AG09309 (cell line): ENCODE results near the gene SSH3.

Source experiments
- DNase-seq: peaks from one replicate; pipeline ENCODE4 v3.0.0-alpha.2; 2010; ENCODE audit warnings: low read depth
- H3K4me3 ChIP-seq: 2 replicates; pipeline ENCODE4 v1.5.1; 2011; ENCODE audit warnings: mild to moderate bottlenecking, low read depth, low read length, moderate library complexity; ENCODE audit not compliant: control insufficient read depth
- TF ChIP-seq, protein P1 (sequence below): IDR thresholded peaks from 2 replicates; pipeline ENCODE4 v1.5.1; 2011; ENCODE audit warnings: mild to moderate bottlenecking, low read depth, low read length, inconsistent platforms; ENCODE audit not compliant: insufficient read depth, control insufficient read depth; ENCODE audit errors: missing control alignments

SSH3 gene

DNA sequence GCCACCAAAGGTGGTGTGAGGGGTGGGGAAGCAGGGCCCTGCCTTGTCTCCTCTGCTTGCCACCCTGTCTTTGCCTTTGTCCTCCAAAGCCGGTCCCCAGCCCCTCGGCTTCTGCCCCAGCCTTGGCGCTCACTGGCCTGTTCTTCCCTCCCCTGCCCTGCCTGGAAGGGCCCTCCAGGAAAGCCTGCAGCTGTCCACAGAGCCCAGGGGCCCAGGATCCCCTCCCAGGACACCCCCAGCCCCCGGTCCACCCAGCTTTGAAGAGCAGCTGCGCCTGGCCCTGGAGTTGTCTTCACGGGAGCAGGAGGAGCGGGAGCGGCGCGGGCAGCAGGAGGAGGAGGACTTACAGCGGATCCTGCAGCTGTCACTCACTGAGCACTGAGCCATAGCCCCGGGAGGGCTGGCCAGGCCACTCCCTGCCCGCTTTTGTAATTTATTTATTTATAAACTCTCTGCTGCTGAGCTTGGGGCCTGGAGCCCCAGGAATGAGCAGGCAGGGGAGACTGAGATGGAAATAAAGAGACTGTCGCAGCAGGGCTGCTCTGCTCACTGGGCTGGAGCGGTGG lies 1.3 kb upstream of the SSH3 start:
- H3K4me3 ChIP-seq: no peak overlapping the region
- TF ChIP-seq, protein P1, sequence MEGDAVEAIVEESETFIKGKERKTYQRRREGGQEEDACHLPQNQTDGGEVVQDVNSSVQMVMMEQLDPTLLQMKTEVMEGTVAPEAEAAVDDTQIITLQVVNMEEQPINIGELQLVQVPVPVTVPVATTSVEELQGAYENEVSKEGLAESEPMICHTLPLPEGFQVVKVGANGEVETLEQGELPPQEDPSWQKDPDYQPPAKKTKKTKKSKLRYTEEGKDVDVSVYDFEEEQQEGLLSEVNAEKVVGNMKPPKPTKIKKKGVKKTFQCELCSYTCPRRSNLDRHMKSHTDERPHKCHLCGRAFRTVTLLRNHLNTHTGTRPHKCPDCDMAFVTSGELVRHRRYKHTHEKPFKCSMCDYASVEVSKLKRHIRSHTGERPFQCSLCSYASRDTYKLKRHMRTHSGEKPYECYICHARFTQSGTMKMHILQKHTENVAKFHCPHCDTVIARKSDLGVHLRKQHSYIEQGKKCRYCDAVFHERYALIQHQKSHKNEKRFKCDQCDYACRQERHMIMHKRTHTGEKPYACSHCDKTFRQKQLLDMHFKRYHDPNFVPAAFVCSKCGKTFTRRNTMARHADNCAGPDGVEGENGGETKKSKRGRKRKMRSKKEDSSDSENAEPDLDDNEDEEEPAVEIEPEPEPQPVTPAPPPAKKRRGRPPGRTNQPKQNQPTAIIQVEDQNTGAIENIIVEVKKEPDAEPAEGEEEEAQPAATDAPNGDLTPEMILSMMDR: no peak
- no peak for DNase-seq

DNA sequence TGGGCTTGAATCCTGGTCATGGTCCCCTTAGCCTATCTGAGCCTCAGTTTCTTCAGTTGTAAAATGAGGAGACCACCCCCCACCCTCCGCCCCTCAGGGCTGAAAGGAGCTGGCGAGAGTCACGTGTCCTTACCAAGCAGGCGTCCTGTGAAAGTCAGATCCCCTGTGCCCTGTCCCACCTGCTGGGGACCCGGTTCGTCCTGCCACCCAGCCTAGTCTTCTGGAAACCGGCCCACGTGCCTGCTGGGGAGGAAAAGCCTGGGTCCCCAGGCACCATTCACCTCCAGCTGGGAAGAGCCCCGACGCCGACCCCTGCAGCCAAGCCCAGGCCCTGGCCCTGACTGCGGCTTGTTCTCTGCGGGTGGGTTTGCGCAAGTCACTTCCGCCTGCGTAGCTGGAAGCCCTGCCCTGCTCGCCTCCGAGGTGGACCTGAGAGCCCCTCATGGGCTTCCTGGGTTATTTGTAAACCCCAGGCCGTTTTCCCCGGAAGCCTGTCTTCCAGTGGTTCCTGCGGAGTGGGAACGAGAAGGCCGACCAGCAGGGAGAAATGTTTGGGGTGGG lies 679 bp upstream of the SSH3 start:
- TF ChIP-seq, protein P1: no peak
- no peak for DNase-seq
- H3K4me3 ChIP-seq: peak overlapping the region; percentile 72

DNA sequence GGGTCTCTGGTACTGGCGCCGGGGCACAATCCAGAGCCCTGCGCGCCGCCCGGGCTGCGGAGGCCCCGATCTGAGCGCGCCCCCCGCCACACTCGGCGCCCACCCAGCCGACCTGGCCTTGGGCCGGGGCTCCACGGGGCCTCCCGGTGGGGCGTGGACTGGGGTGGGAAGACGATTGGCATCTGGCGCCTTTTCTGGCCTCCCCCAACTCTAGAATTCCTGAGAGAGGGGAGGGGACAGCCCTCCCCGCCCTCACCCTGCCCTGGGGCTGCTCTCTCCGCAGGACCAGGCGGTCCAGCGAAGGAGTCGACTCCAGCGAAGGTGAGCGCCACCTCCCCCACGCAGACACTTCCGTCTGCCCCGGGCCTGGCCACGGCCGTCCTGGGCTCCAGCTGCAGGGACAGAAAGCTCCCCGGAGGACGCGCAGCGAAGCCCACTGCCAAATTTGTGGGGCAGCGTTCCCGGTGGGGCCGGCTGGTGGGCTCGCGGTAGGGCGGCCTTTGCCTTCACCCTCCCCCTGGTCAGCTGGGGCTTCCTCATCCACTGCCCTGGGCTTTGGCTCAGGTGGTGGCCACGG lies 593 bp downstream of the SSH3 start:
- DNase-seq: no peak
- H3K4me3 ChIP-seq: peak overlapping the region; percentile 72
- TF ChIP-seq, protein P1: no peak

DNA sequence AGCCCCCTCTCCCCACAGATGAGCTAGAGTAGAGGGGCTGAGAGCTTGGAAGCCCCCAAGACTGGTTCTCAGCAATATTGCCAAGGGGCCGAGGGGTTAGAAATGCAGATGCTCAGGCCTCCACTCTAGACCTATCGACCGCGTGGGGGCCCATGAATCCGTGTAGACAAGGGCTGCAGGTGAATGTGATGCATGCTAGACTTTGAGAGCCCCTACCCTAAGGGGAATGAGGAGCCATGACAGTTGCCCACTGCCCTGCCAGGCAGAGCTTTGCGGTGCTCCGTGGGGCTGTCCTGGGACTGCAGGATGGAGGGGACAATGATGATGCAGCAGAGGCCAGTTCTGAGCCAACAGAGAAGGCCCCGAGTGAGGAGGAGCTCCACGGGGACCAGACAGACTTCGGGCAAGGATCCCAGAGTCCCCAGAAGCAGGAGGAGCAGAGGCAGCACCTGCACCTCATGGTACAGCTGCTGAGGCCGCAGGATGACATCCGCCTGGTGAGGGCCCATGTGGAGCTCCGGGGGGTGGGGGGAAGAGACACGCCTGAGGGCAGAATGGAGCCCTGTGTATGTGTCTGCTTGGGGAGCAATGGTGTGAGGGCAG lies 1.3 kb downstream of the SSH3 start:
- TF ChIP-seq, protein P1: no peak
- no peak for DNase-seq
- peak overlapping the region; percentile 72 for H3K4me3 ChIP-seq

DNA sequence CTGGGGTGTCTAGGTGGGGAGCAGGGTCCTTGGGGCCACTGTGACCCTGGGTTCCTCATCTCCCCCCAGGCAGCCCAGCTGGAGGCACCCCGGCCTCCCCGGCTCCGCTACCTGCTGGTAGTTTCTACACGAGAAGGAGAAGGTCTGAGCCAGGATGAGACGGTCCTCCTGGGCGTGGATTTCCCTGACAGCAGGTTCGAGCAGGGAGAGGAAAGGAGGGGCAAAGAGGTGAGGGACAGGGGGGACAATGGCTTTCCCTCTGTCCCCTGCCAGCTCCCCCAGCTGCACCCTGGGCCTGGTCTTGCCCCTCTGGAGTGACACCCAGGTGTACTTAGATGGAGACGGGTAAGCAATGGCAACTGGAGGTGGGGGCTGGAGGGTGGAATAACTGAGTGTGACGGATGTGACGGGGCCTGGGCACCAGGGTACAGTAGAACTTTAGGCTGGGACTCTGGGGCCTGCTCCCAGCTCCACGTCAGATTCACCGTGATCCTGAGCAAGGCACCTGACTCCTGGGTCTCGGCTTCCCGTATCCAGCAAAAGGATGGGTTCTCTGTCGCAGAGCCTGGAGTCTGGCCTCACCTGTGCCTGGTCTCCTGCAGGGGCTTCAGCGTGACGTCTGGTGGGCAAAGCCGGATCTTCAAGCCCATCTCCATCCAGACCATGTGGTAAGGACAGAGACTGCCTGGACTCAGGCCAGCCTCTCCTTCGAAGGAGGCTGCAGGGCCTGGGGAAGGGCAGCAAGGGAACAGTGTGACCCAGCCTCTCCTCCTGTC lies 3.6 kb downstream of the SSH3 start:
- DNase-seq: no peak
- no peak overlapping the region for H3K4me3 ChIP-seq
- TF ChIP-seq, protein P1: no peak

DNA sequence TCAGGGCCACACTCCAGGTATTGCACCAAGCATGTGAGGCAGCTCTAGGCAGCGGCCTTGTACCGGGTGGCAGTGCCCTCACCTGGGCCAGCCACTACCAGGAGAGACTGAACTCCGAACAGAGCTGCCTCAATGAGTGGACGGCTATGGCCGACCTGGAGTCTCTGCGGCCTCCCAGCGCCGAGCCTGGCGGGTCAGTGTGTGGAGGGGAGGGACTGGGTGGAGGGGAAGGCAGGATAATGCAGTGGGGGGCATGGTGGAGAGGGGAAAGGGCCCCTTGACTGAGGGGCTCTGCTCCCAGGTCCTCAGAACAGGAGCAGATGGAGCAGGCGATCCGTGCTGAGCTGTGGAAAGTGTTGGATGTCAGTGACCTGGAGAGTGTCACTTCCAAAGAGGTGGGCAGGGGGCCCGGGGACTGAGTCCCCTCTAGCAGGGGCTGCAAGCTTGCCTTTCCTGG lies 4.2 kb downstream of the SSH3 start:
- TF ChIP-seq, protein P1: no peak
- H3K4me3 ChIP-seq: no peak overlapping the region
- DNase-seq: no peak
